ENCODE data around the gene JAGN1. TPM values are rescaled to one million over a fixed set of nuclear protein-coding genes. Genes with fewer than 3 reads are reported as not detected.
"Not testable (repeated sequence)": the region's sequence is repeated elsewhere in the genome, so short reads cannot be mapped to it uniquely, and the experiment has no call there.

JAGN1 gene
- polyA plus RNA-seq, 1 donor from 2014 or later: 46.4 TPM

- Mint-ChIP-seq H3K9me3 (no peaks in the 10 kb centered on the region), H3K27ac (peak overlapping the region in 1 of 3 donors; percentile 97), H3K4me1 (peaks cover 20 to 24% (median 21%) of the 10 kb centered on the region in 3 donors), H3K36me3 (peaks cover 2% of the 10 kb centered on the region), H3K27me3 (no peaks in the 10 kb centered on the region), H3K4me3 (peak overlapping the region in 1 of 4 donors; percentile 96)
Measured at GRCh38 chr3:9935966-9936510, 45.6 kb downstream of the JAGN1 start.

- Mint-ChIP-seq H3K4me3 (no peak overlapping the region), H3K27me3 (no peaks in the 10 kb centered on the region), H3K36me3 (peaks cover 2% of the 10 kb centered on the region), H3K4me1 (peaks cover 15 to 16% (median 15%) of the 10 kb centered on the region in 3 donors), H3K9me3 (no peaks in the 10 kb centered on the region), H3K27ac (peak overlapping the region in 1 of 3 donors; percentile 25)
Measured at GRCh38 chr3:9937486-9938238, 47.3 kb downstream of the JAGN1 start.

- Mint-ChIP-seq H3K9me3 (no peaks in the 10 kb centered on the region), H3K27me3 (no peaks in the 10 kb centered on the region), H3K27ac (no peak overlapping the region), H3K4me1 (peaks cover 12 to 16% (median 15%) of the 10 kb centered on the region in 3 donors), H3K36me3 (peaks cover 2% of the 10 kb centered on the region), H3K4me3 (no peak overlapping the region)
Measured at GRCh38 chr3:9938966-9939365, 48.6 kb downstream of the JAGN1 start.

GRCh38 chr3:9939906-9940305 lies 49.5 kb downstream of the JAGN1 start:
- not testable (repeated sequence) for H3K9me3 Mint-ChIP-seq, H3K4me3 Mint-ChIP-seq, H3K27me3 Mint-ChIP-seq, H3K4me1 Mint-ChIP-seq, H3K27ac Mint-ChIP-seq, H3K36me3 Mint-ChIP-seq

- H3K36me3 Mint-ChIP-seq: peaks cover 2% of the 10 kb centered on the region
Measured at GRCh38 chr3:9940746-9941145, 50.3 kb downstream of the JAGN1 start.

GRCh38 chr3:9942164-9942563 lies 51.8 kb downstream of the JAGN1 start:
- H3K4me1 Mint-ChIP-seq: no peaks in the 10 kb centered on the region
- H3K27ac Mint-ChIP-seq: peak overlapping the region in 1 of 3 donors; percentile 1
- no peak overlapping the region for H3K4me3 Mint-ChIP-seq
- peaks cover 2% of the 10 kb centered on the region for H3K36me3 Mint-ChIP-seq
- H3K27me3 Mint-ChIP-seq: no peaks in the 10 kb centered on the region
- no peaks in the 10 kb centered on the region for H3K9me3 Mint-ChIP-seq

More at GRCh38 chr3:9940746-9941145, 50.3 kb downstream of the JAGN1 start:
- H3K27me3 Mint-ChIP-seq: no peaks in the 10 kb centered on the region
- no peak overlapping the region for H3K4me3 Mint-ChIP-seq
- peaks cover 0 to 1% (median 1%) of the 10 kb centered on the region in 3 donors for H3K4me1 Mint-ChIP-seq
- H3K27ac Mint-ChIP-seq: no peak overlapping the region
- no peaks in the 10 kb centered on the region for H3K9me3 Mint-ChIP-seq

- no peaks in the 10 kb centered on the region for H3K36me3 Mint-ChIP-seq
- H3K27ac Mint-ChIP-seq: peak overlapping the region in 1 of 3 donors; percentile 24
- no peaks in the 10 kb centered on the region for H3K4me1 Mint-ChIP-seq
- H3K9me3 Mint-ChIP-seq: no peaks in the 10 kb centered on the region
- peak overlapping the region in 2 of 4 donors; percentile 41 to 54 for H3K4me3 Mint-ChIP-seq
- no peaks in the 10 kb centered on the region for H3K27me3 Mint-ChIP-seq
Measured at GRCh38 chr3:9942934-9943690, 52.7 kb downstream of the JAGN1 start.

Other genes starting within 250 kb of the JAGN1 start
- 128 TPM for gene MTMR14, start 241.1 kb upstream of the JAGN1 start, polyA plus RNA-seq
- gene CPNE9, start 186.8 kb upstream of the JAGN1 start, polyA plus RNA-seq: not detected
- 14.2 TPM for gene BRPF1, start 158.9 kb upstream of the JAGN1 start, polyA plus RNA-seq
- 20.7 TPM for gene OGG1, start 140.7 kb upstream of the JAGN1 start, polyA plus RNA-seq
- 0.65 TPM for gene CAMK1, start 120.7 kb upstream of the JAGN1 start, polyA plus RNA-seq
- 52.6 TPM for gene TADA3, start 98.1 kb upstream of the JAGN1 start, polyA plus RNA-seq
- gene ARPC4, start 97.5 kb upstream of the JAGN1 start, polyA plus RNA-seq: 262 TPM
- 10.5 TPM for gene TTLL3, start 80.3 kb upstream of the JAGN1 start, polyA plus RNA-seq
- gene RPUSD3, start 46.6 kb upstream of the JAGN1 start, polyA plus RNA-seq: 57.9 TPM
- gene CIDEC, start 10.4 kb upstream of the JAGN1 start, polyA plus RNA-seq: 0.80 TPM
- gene IL17RE, start 12.2 kb downstream of the JAGN1 start, polyA plus RNA-seq: not detected
- gene IL17RC, start 26.5 kb downstream of the JAGN1 start, polyA plus RNA-seq: 6.7 TPM
- 17.7 TPM for gene CRELD1, start 43.2 kb downstream of the JAGN1 start, polyA plus RNA-seq
- 2.0 TPM for gene PRRT3, start 61.8 kb downstream of the JAGN1 start, polyA plus RNA-seq
- 69.2 TPM for gene EMC3, start 96.2 kb downstream of the JAGN1 start, polyA plus RNA-seq
- gene FANCD2, start 135.8 kb downstream of the JAGN1 start, polyA plus RNA-seq: 15.2 TPM
- gene FANCD2OS, start 217.6 kb downstream of the JAGN1 start, polyA plus RNA-seq: not detected
- gene BRK1, start 225.1 kb downstream of the JAGN1 start, polyA plus RNA-seq: 221 TPM